CD4-positive, alpha-beta T cell (primary cell): ENCODE measurements around the gene LTN1. TPM values are rescaled to one million over a fixed set of nuclear protein-coding genes. Genes with fewer than 3 reads are reported as not detected.
"Not testable (repeated sequence)": the region's sequence is repeated elsewhere in the genome, so short reads cannot be mapped to it uniquely, and the experiment has no call there.

Source experiments
- ATAC-seq: fragments of 200-7000 bp; cut with Tn5 transposase; one replicate; pipeline ENCODE4 v1.10.0; 2022; ENCODE audit warnings: mild to moderate bottlenecking; ENCODE audit not compliant: poor library complexity
- CTCF ChIA-PET: fragments of 350-600 bp; sonication (Branson Sonifier 250); formaldehyde crosslinking; loops from one replicate; lab custom pipeline; 2021; ENCODE audit warnings: antibody characterized with exemption, inconsistent platforms; lab: Charles Lee
- POLR2A ChIA-PET: fragments of 350-600 bp; sonication (Branson Sonifier 250); formaldehyde crosslinking; loops from one replicate; lab custom pipeline; 2021; ENCODE audit warnings: antibody characterized with exemption, inconsistent platforms; lab: Charles Lee
- DNase-seq, 14 experiments: peaks; one replicate each; pipeline ENCODE4 v3.0.0-alpha.2; 2013 to 2020; ENCODE audit warnings: mixed read lengths in 2 of 14
- H3K27ac ChIP-seq, 2 donors: one replicate each; pipeline versions ENCODE4 v1.5.1 to v1.7.0; 2013; ENCODE audit warnings: low read length in 2 of 2, low read depth in 1 of 2, mild to moderate bottlenecking in 1 of 2
- H3K27me3 ChIP-seq, 2 experiments: 1 replicate in 1 of 2; 2 replicates in 1 of 2; pipeline versions ENCODE4 v1.6.1 to v1.7.0; 2013; ENCODE audit warnings: low read length in 2 of 2, control low read depth in 1 of 2, mild to moderate bottlenecking in 1 of 2, moderate library complexity in 1 of 2; ENCODE audit not compliant: insufficient read depth in 2 of 2, control insufficient read depth in 1 of 2
- H3K36me3 ChIP-seq: one replicate; pipeline ENCODE4 v1.6.1; 2013; ENCODE audit warnings: low read length, control low read depth; ENCODE audit not compliant: insufficient read depth
- H3K4me1 ChIP-seq: one replicate; pipeline ENCODE4 v1.6.1; 2013; ENCODE audit warnings: low read length, control low read depth; ENCODE audit not compliant: insufficient read depth
- H3K4me3 ChIP-seq: one replicate; pipeline ENCODE4 v1.5.1; 2013; ENCODE audit warnings: mild to moderate bottlenecking, low read length, moderate library complexity
- H3K9me3 ChIP-seq, 2 experiments: 1 replicate in 1 of 2; 2 replicates in 1 of 2; pipeline versions ENCODE4 v1.6.1 to v1.7.0; 2013; ENCODE audit warnings: low read length in 2 of 2, mild to moderate bottlenecking in 2 of 2, control low read depth in 1 of 2, moderate library complexity in 1 of 2; ENCODE audit not compliant: control insufficient read depth in 1 of 2, insufficient read depth in 1 of 2
- H3K27ac Mint-ChIP-seq: one replicate; pipeline ENCODE4 v1.8.0; 2020; ENCODE audit warnings: mixed read lengths
- H3K27me3 Mint-ChIP-seq: one replicate; pipeline ENCODE4 v1.8.0; 2021; ENCODE audit warnings: mixed read lengths
- H3K36me3 Mint-ChIP-seq: one replicate; pipeline ENCODE4 v1.8.0; 2021; ENCODE audit warnings: low read depth, mixed read lengths
- H3K4me1 Mint-ChIP-seq: one replicate; pipeline ENCODE4 v1.8.0; 2021; ENCODE audit warnings: low read depth, mixed read lengths
- H3K4me3 Mint-ChIP-seq: one replicate; pipeline ENCODE4 v1.8.0; 2020; ENCODE audit warnings: mild to moderate bottlenecking, mixed read lengths
- H3K9me3 Mint-ChIP-seq: one replicate; pipeline ENCODE4 v1.8.0; 2020; ENCODE audit warnings: mixed read lengths
- intact Hi-C, 2 experiments: fragments of 100-400 bp; cut with DNase I in 1 of 2; cut with micrococcal nuclease in 1 of 2; formaldehyde crosslinking; loops; one replicate each; pipeline versions ENCODE4 v1.15.1 to v1.9.0; 2023 to 2025; cut with DNase I, micrococcal nuclease
- total RNA-seq, 174 experiments: library from RNA in 2 of 174; stranded (reverse) in 2 of 174; gene quantifications; one replicate each; pipeline ENCODE4 v1.2.3 and lab custom pipeline; 2021 to 2026
- TF ChIP-seq, protein P1 (sequence below): fragments of 200-600 bp; IDR thresholded peaks from one replicate; pipeline ENCODE4 v1.8.0; 2022; ENCODE audit warnings: antibody characterized with exemption, mild to moderate bottlenecking

The LTN1 gene
- total RNA-seq, 2 experiments from 2014 or later, result 23.6 to 24.3 TPM

DNA sequence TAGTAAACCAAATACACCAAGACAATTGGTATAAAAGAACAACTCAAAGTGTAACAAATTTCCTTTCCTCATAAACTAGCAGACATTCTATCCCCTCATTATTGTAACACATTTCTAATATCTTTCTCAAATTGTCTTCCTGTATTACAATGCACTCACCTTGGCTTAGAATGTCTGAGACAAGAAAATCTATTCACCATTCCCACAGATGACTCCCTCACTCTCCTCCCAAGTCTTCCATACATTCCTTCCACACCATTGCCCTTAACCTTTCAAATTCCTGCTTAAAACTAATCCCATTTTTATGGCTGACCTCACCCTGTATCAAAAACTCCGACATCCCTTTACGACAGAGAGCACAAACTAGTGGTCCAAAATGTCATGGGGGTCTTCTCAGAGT, 56.0 kb downstream of the LTN1 start:
- no peak overlapping the region for H3K27ac Mint-ChIP-seq
- TF ChIP-seq, protein P1, sequence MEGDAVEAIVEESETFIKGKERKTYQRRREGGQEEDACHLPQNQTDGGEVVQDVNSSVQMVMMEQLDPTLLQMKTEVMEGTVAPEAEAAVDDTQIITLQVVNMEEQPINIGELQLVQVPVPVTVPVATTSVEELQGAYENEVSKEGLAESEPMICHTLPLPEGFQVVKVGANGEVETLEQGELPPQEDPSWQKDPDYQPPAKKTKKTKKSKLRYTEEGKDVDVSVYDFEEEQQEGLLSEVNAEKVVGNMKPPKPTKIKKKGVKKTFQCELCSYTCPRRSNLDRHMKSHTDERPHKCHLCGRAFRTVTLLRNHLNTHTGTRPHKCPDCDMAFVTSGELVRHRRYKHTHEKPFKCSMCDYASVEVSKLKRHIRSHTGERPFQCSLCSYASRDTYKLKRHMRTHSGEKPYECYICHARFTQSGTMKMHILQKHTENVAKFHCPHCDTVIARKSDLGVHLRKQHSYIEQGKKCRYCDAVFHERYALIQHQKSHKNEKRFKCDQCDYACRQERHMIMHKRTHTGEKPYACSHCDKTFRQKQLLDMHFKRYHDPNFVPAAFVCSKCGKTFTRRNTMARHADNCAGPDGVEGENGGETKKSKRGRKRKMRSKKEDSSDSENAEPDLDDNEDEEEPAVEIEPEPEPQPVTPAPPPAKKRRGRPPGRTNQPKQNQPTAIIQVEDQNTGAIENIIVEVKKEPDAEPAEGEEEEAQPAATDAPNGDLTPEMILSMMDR, result no peak
- intact Hi-C loops, result loop anchor here in 1 of 2 experiments (5.0 kb wide), 1 partner anchor 189 kb away; no protein-coding TSS in a partner anchor

DNA sequence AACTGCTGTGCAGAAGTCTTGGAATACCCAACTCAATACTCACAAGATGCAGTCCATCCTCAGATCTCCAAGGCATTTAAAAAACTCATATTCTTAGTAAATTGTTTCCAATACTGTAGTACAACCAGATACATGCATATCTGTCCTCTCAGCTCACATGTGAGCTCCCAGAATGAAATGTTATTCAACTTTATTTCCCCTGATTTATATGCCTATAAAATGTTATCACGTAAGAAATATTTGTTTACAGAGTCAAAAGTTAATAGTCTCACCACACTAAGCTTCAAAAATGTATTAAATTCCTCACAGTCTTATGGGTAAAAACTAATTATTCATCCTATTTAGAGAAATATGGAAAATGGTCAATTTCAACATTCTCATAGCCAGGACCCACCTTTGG, 56.6 kb downstream of the LTN1 start:
- peaks cover 64% of the 10 kb centered on the region for H3K36me3 ChIP-seq
- H3K27ac Mint-ChIP-seq, result no peak overlapping the region

More for the DNA sequence above, 56.0 kb downstream of the LTN1 start:
- H3K27me3 Mint-ChIP-seq, result no peaks in the 10 kb centered on the region
- no peaks in the 10 kb centered on the region for H3K4me1 Mint-ChIP-seq
- H3K9me3 Mint-ChIP-seq, result no peaks in the 10 kb centered on the region
- Histone ChIP-seq H3K4me1 (no peaks in the 10 kb centered on the region), H3K4me3 (no peak overlapping the region), H3K27me3 (no peaks in the 10 kb centered on the region), H3K36me3 (peaks cover 70% of the 10 kb centered on the region), H3K27ac (no peak overlapping the region), H3K9me3 (no peaks in the 10 kb centered on the region)
- ChIA-PET CTCF (no interaction called here), POLR2A (no interaction called here)
- DNase-seq, result no peak
- H3K36me3 Mint-ChIP-seq, result peaks cover 83% of the 10 kb centered on the region
- H3K4me3 Mint-ChIP-seq, result no peak overlapping the region
- ATAC-seq, result no peak

DNA sequence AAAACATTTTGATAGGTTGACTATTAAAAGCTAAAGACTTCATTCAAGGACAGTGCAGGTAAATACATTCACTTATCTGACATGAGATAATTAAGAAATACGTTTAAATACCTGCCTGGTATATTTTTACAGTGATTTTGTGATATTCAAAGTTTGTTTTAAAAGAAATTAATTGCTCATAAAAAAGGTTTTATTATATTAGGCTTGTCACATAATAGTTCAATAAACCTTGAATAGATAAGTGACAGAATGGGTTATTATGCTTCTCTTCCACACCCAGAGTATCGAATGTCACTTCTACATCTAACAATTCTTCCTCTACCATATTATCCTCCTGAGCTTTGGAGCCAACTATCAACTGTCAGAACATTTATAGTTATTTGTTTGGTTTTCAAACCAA, 60.0 kb downstream of the LTN1 start:
- Mint-ChIP-seq H3K27ac (no peak overlapping the region), H3K9me3 (no peaks in the 10 kb centered on the region), H3K4me3 (no peak overlapping the region), H3K27me3 (no peaks in the 10 kb centered on the region), H3K4me1 (no peaks in the 10 kb centered on the region), H3K36me3 (peaks cover 77% of the 10 kb centered on the region)
- POLR2A ChIA-PET, result no interaction called here
- H3K27me3 ChIP-seq, result no peaks in the 10 kb centered on the region
- DNase-seq, result no peak
- H3K9me3 ChIP-seq, result no peaks in the 10 kb centered on the region
- H3K36me3 ChIP-seq, result peaks cover 61% of the 10 kb centered on the region
- no peaks in the 10 kb centered on the region for H3K4me1 ChIP-seq
- H3K4me3 ChIP-seq, result no peak overlapping the region
- TF ChIP-seq, protein P1, result no peak
- H3K27ac ChIP-seq, result no peak overlapping the region
- intact Hi-C loops, result no loop called here
- ATAC-seq, result no peak
- CTCF ChIA-PET, result no interaction called here

More for the DNA sequence above, 56.6 kb downstream of the LTN1 start:
- intact Hi-C loops, result loop anchor here in 1 of 2 experiments (5.0 kb wide), 1 partner anchor 189 kb away; no protein-coding TSS in a partner anchor
- Mint-ChIP-seq H3K36me3 (peaks cover 83% of the 10 kb centered on the region), H3K4me3 (no peak overlapping the region), H3K9me3 (no peaks in the 10 kb centered on the region), H3K27me3 (no peaks in the 10 kb centered on the region), H3K4me1 (no peaks in the 10 kb centered on the region)
- DNase-seq (no peak), ATAC-seq (no peak)
- CTCF ChIA-PET, result no interaction called here
- H3K4me3 ChIP-seq, result no peak overlapping the region
- POLR2A ChIA-PET, result no interaction called here
- TF ChIP-seq, protein P1, result no peak
- no peaks in the 10 kb centered on the region for H3K27me3 ChIP-seq
- H3K27ac ChIP-seq, result no peak overlapping the region
- H3K4me1 ChIP-seq, result no peaks in the 10 kb centered on the region
- no peaks in the 10 kb centered on the region for H3K9me3 ChIP-seq

DNA sequence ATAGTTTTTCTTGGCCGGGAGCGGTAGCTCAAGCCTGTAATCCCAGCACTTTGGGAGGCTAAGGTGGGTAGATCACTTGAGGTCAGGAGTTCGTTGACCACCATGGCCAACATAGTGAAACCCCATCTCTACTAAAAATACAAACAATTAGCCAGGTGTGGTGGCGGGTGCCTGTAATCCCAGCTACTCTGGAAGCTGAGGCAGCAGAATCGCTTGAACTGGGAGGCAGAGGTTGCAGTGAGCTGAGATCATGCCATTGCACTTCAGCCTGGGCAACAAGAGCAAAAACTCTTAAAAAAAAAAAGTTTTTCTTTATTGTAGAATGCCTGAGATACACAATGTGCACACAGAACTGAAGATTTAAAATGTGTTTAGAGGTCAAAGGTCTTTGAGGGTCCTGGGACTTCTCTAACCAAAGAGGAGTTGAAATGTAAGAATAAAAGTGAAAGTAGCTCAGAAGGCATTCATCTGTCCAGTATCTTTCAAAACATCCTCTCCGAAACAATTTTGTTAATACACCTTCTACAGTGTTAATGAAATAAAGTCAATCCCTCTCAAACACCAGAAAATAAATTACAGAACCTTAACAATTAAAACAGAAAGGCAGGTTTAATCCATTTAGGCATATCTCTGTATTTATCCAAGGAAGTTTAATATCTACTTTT, 60.8 kb downstream of the LTN1 start:
- DNase-seq, H3K27me3 ChIP-seq, H3K4me3 Mint-ChIP-seq, H3K9me3 Mint-ChIP-seq, H3K27ac Mint-ChIP-seq, H3K27me3 Mint-ChIP-seq, POLR2A ChIA-PET, CTCF ChIA-PET, ATAC-seq, H3K4me1 Mint-ChIP-seq, intact Hi-C loops, H3K4me3 ChIP-seq, H3K9me3 ChIP-seq, H3K4me1 ChIP-seq, H3K27ac ChIP-seq: not testable (repeated sequence)
- peaks cover 54% of the 10 kb centered on the region for H3K36me3 ChIP-seq
- H3K36me3 Mint-ChIP-seq, result peaks cover 80% of the 10 kb centered on the region
